ENCODE data around the gene TTL. TPM values are rescaled to one million over a fixed set of nuclear protein-coding genes. Genes with fewer than 3 reads are reported as not detected.
A peak's percentile ranks its signal among the peaks of the same experiment; 100 is the strongest.

Gene TTL
- total RNA-seq, 1 experiment from 2014 or later, result 81.5 TPM

DNA sequence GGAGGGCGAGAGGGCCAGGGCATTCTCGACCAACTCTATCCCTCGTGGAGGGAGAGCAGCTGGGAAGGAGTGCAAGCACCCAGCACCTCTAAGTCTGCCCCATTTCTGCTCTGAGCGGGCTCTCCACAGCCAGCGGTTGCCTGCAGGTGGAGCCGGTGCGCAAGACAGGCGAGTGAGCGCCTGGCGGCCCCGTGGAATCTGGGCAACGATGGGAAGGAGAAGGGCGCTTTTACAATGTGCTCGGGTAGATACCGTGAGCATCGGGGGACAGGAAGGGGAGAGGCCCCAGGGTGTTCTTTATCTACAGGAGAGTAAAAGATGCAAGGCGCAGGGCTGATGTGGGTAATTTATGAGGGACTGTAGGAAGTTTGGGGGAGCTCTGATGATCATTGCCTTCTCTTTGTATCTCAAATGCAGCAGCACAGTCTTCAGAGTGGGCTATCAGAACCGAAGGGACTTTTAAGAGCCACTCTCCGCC, 867 bp upstream of the TTL start:
- no peaks in the 10 kb centered on the region; the same call in 1 of the 2 replicates for H3K36me3 ChIP-seq (ENCODE audit: control insufficient read depth, insufficient read depth, low read length)
- CTCF ChIA-PET, result interaction anchor here (0.6 kb wide), 2 partner anchors 126 to 665 kb away, joined by 4 read pairs; no protein-coding TSS in a partner anchor
- H3K9me3 ChIP-seq (ENCODE audit: control insufficient read depth, insufficient read depth, low read depth, low read length), result no peaks in the 10 kb centered on the region
- no peaks in the 10 kb centered on the region for H3K27me3 ChIP-seq (ENCODE audit: control insufficient read depth, insufficient read depth, low read length)
- POLR2A ChIA-PET, result no interaction called here
- H3K4me3 ChIP-seq (ENCODE audit: low read depth in 2 of 2, low read length in 2 of 2), result peak overlapping the region; percentile 77 to 94
- ATAC-seq (peak; percentile 90), DNase-seq (ENCODE audit: low read depth, low spot score) (peak; percentile 62)
- no TSS peak for BruUV-seq (replicated peaks)
- H3K4me1 ChIP-seq (ENCODE audit: control insufficient read depth, insufficient read depth, low read length), result peaks cover 16% of the 10 kb centered on the region
- intact Hi-C loops (cut with micrococcal nuclease; ENCODE audit: unreplicated experiment), result loop anchor here (5.0 kb wide), 1 partner anchor 101 kb away; the partner anchor contains the start of gene CHCHD5
- TF ChIP-seq SIN3A (IDR thresholded peaks at IDR 0.05; ENCODE audit: borderline replicate concordance, insufficient read depth, low read depth, low read length) (0 out of 2 replicates have a peak, but pooled peaks have one; percentile 60), CTCF (IDR thresholded peaks at IDR 0.05) (peak; percentile 95), TCF7L2 (IDR thresholded peaks at IDR 0.05; ENCODE audit: low read depth, low read length) (no peak), POLR2AphosphoS5 (IDR thresholded peaks at IDR 0.05; ENCODE audit: low read depth, low read length) (no peak)
- TF ChIP-seq, protein P1, sequence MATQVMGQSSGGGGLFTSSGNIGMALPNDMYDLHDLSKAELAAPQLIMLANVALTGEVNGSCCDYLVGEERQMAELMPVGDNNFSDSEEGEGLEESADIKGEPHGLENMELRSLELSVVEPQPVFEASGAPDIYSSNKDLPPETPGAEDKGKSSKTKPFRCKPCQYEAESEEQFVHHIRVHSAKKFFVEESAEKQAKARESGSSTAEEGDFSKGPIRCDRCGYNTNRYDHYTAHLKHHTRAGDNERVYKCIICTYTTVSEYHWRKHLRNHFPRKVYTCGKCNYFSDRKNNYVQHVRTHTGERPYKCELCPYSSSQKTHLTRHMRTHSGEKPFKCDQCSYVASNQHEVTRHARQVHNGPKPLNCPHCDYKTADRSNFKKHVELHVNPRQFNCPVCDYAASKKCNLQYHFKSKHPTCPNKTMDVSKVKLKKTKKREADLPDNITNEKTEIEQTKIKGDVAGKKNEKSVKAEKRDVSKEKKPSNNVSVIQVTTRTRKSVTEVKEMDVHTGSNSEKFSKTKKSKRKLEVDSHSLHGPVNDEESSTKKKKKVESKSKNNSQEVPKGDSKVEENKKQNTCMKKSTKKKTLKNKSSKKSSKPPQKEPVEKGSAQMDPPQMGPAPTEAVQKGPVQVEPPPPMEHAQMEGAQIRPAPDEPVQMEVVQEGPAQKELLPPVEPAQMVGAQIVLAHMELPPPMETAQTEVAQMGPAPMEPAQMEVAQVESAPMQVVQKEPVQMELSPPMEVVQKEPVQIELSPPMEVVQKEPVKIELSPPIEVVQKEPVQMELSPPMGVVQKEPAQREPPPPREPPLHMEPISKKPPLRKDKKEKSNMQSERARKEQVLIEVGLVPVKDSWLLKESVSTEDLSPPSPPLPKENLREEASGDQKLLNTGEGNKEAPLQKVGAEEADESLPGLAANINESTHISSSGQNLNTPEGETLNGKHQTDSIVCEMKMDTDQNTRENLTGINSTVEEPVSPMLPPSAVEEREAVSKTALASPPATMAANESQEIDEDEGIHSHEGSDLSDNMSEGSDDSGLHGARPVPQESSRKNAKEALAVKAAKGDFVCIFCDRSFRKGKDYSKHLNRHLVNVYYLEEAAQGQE (IDR thresholded peaks at IDR 0.05; ENCODE audit: insufficient read depth in 1 of 2, low read depth in 2 of 2, low read length in 1 of 2), result no peak
- in situ Hi-C loops (cut with HindIII; ENCODE audit: low pct_unique_long_range_greater_than_20kb, low sequenced_read_pairs), result no loop called here
- H3K27ac ChIP-seq (ENCODE audit: low read length), result peak overlapping the region; percentile 80

GRCh38 chr2:112482309-112483041, 519 bp downstream of the TTL start:
- intact Hi-C loops (cut with micrococcal nuclease; ENCODE audit: unreplicated experiment), result loop anchor here (5.0 kb wide), 1 partner anchor 100 kb away; the partner anchor contains the start of gene CHCHD5
- peak overlapping the region; percentile 89 to 95 for H3K4me3 ChIP-seq (ENCODE audit: low read depth in 2 of 2, low read length in 2 of 2)
- peak; percentile 56 for ATAC-seq
- peaks cover 16% of the 10 kb centered on the region for H3K4me1 ChIP-seq (ENCODE audit: control insufficient read depth, insufficient read depth, low read length)
- CTCF ChIA-PET, result no interaction called here
- POLR2A ChIA-PET, result interaction anchor here (0.7 kb wide), 1 partner anchor 297 kb away, joined by 15 read pairs; no protein-coding TSS in a partner anchor
- no peak for DNase-seq (ENCODE audit: low read depth, low spot score)
- no peaks in the 10 kb centered on the region for H3K27me3 ChIP-seq (ENCODE audit: control insufficient read depth, insufficient read depth, low read length)
- in situ Hi-C loops (cut with HindIII; ENCODE audit: low pct_unique_long_range_greater_than_20kb, low sequenced_read_pairs), result no loop called here
- no peaks in the 10 kb centered on the region; the same call in 1 of the 2 replicates for H3K36me3 ChIP-seq (ENCODE audit: control insufficient read depth, insufficient read depth, low read length)
- no TSS peak for BruUV-seq (replicated peaks)
- TF ChIP-seq TCF7L2 (IDR thresholded peaks at IDR 0.05; ENCODE audit: low read depth, low read length) (no peak), SIN3A (IDR thresholded peaks at IDR 0.05; ENCODE audit: borderline replicate concordance, insufficient read depth, low read depth, low read length) (no peak), POLR2AphosphoS5 (IDR thresholded peaks at IDR 0.05; ENCODE audit: low read depth, low read length) (no peak), CTCF (IDR thresholded peaks at IDR 0.05) (no peak)
- TF ChIP-seq, protein P1 (IDR thresholded peaks at IDR 0.05; ENCODE audit: insufficient read depth in 1 of 2, low read depth in 2 of 2, low read length in 1 of 2), result no peak
- no peaks in the 10 kb centered on the region for H3K9me3 ChIP-seq (ENCODE audit: control insufficient read depth, insufficient read depth, low read depth, low read length)
- peak overlapping the region; percentile 91 for H3K27ac ChIP-seq (ENCODE audit: low read length)
